Stomach (tissue), 9 donors: ENCODE results near the gene ABT1. TPM values are rescaled to one million over a fixed set of nuclear protein-coding genes. Genes with fewer than 3 reads are reported as not detected.

Experiments used
- DNase-seq, 2 donors: peaks; one replicate each; pipeline versions ENCODE4 v3.0.0 to v3.0.0-alpha.2; 2013 to 2019
- H3K27ac ChIP-seq, 5 donors: fragments of 200-600 bp in 4 of 5; sonication (generic) in 4 of 5; one replicate each; pipeline ENCODE4 v1.5.1; 2013 to 2019; ENCODE audit warnings: mild to moderate bottlenecking in 1 of 5, moderate library complexity in 1 of 5
- H3K27me3 ChIP-seq, 3 donors: fragments of 200-600 bp; sonication (generic); one replicate each; pipeline ENCODE4 v1.5.1; 2017 to 2019; ENCODE audit warnings: mixed run types in 1 of 3
- H3K36me3 ChIP-seq, 4 donors: fragments of 200-600 bp; sonication (generic); 1 replicate in 3 of 4; 2 replicates in 1 of 4; pipeline ENCODE4 v1.5.1; 2016 to 2019
- H3K4me1 ChIP-seq, 4 donors: fragments of 200-600 bp; sonication (generic); one replicate each; pipeline ENCODE4 v1.5.1; 2016 to 2019
- H3K4me3 ChIP-seq, 4 donors: fragments of 200-600 bp; sonication (generic) in 3 of 4; one replicate each; pipeline ENCODE4 v1.5.1; 2016 to 2019; ENCODE audit warnings: mild to moderate bottlenecking in 1 of 4
- H3K9me3 ChIP-seq, 4 donors: fragments of 200-600 bp; sonication (generic); one replicate each; pipeline ENCODE4 v1.5.1; 2016 to 2019
- EP300 ChIP-seq: sonication (generic); formaldehyde crosslinking; IDR thresholded peaks from one replicate; pipeline ENCODE4 v1.6.1; 2017; ENCODE audit warnings: antibody characterized with exemption
- POLR2A ChIP-seq, 4 donors: fragments of 450-650 bp; IDR thresholded peaks; one replicate each; pipeline ENCODE4 v1.6.1; 2016; ENCODE audit warnings: antibody characterized with exemption in 4 of 4, control low read depth in 2 of 4, mild to moderate bottlenecking in 1 of 4, moderate library complexity in 1 of 4
- POLR2AphosphoS5 ChIP-seq, 3 donors: sonication (generic); formaldehyde crosslinking; IDR thresholded peaks; one replicate each; pipeline ENCODE4 v1.6.1; 2016; ENCODE audit warnings: antibody characterized with exemption in 3 of 3
- WGBS, 5 donors: extraction: QIAGEN DNeasy Blood & Tissue Kit in 3 of 5; methylation state at CpG; one replicate each; pipeline versions ENCODE4 v1.1.5 to v1.1.7; 2013 to 2018; 5-methylcytosine and 5-hydroxymethylcytosine counted together
- intact Hi-C: fragments of 100-400 bp; cut with DNase I; formaldehyde crosslinking; loops from one replicate; pipeline ENCODE4 v1.15.1; 2023; ENCODE audit warnings: low total_unique reads
- polyA plus RNA-seq, 3 donors: library from polyadenylated mRNA; stranded (reverse); fragments of 200-250 nt; gene quantifications; one replicate each; pipeline ENCODE4 v1.2.3, GENCODE V29; 2013
- total RNA-seq, 5 donors: library from RNA; depleted of rRNA; stranded (reverse); fragments of >200 nt; gene quantifications; one replicate each; pipeline versions ENCODE4 v1.1.0 to v1.2.3, GENCODE V29; 2014 to 2016
- TF ChIP-seq, protein P1 (sequence below), 7 experiments: fragments of 450-650 bp in 4 of 7; fragments of 200-600 bp in 3 of 7; sonication (generic) in 3 of 7; IDR thresholded peaks; one replicate each; pipeline ENCODE4 v1.5.1; 2016 to 2019; ENCODE audit warnings: antibody characterized with exemption in 7 of 7, control low read depth in 2 of 7, mild to moderate bottlenecking in 1 of 7
- donor health status: healthy with polysubstance abuse.
- donor health status: Bipolar disorder and iron deficiency.
- donor health status: healthy.

Gene ABT1
- total and polyA plus RNA-seq, 8 donors, result 7.2 to 18.0 (median 15.1) TPM; not detected in 1

DNA sequence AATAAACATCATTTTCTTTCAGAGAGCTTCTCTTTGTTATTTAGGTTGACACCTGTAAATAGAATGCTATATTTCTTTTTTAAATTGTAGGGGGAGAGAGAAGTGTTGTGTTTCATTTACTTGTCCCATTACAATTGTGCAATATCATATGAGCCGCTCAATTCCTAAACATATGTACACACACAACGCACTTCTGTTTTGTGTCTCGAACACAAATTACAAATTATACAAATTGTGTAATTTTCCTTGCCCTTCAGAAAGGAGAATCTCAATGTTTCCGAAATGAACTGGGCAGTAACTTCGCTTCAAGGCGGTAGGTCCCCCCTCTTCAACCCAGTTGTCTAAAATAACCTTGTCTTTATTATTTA lies 2.6 kb upstream of the ABT1 start:
- 31 to 45% (median 38%) methylated on average over 6 of the region's 6 CpGs for WGBS, 5 donors
- Histone ChIP-seq H3K4me3 (no peak overlapping the region), H3K9me3 (no peaks in the 10 kb centered on the region), H3K27me3 (peaks cover 0 to 54% (median 17%) of the 10 kb centered on the region in 3 donors), H3K27ac (no peak overlapping the region), H3K4me1 (peaks cover 9 to 33% (median 25%) of the 10 kb centered on the region in 4 donors), H3K36me3 (peaks cover 5 to 14% (median 12%) of the 10 kb centered on the region in 4 donors)
- no peak for TF ChIP-seq POLR2A (IDR thresholded peaks at IDR 0.05)
- TF ChIP-seq, protein P1, sequence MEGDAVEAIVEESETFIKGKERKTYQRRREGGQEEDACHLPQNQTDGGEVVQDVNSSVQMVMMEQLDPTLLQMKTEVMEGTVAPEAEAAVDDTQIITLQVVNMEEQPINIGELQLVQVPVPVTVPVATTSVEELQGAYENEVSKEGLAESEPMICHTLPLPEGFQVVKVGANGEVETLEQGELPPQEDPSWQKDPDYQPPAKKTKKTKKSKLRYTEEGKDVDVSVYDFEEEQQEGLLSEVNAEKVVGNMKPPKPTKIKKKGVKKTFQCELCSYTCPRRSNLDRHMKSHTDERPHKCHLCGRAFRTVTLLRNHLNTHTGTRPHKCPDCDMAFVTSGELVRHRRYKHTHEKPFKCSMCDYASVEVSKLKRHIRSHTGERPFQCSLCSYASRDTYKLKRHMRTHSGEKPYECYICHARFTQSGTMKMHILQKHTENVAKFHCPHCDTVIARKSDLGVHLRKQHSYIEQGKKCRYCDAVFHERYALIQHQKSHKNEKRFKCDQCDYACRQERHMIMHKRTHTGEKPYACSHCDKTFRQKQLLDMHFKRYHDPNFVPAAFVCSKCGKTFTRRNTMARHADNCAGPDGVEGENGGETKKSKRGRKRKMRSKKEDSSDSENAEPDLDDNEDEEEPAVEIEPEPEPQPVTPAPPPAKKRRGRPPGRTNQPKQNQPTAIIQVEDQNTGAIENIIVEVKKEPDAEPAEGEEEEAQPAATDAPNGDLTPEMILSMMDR (IDR thresholded peaks at IDR 0.05), result no peak
- no peak for DNase-seq
- intact Hi-C loops, result loop anchor here (10.0 kb wide), 1 partner anchor 249 kb away; no protein-coding TSS in a partner anchor

GRCh38 chr6:26594730-26595632 lies 1.8 kb upstream of the ABT1 start:
- H3K27me3 ChIP-seq, result peaks cover 0 to 50% (median 17%) of the 10 kb centered on the region in 3 donors

GRCh38 chr6:26595669-26596269 lies 984 bp upstream of the ABT1 start:
- peak overlapping the region; percentile 64 to 94 (median 90) for H3K27ac ChIP-seq
- peaks cover 14 to 27% (median 27%) of the 10 kb centered on the region in 4 donors for H3K36me3 ChIP-seq
- intact Hi-C loops, result loop anchor here (10.0 kb wide), 1 partner anchor 251 kb away; no protein-coding TSS in a partner anchor

More at GRCh38 chr6:26594730-26595632, 1.8 kb upstream of the ABT1 start:
- TF ChIP-seq POLR2A (IDR thresholded peaks at IDR 0.05), result no peak
- TF ChIP-seq, protein P1 (IDR thresholded peaks at IDR 0.05), result no peak
- no peak for TF ChIP-seq POLR2AphosphoS5 (IDR thresholded peaks at IDR 0.05)
- no peak for TF ChIP-seq EP300
- Histone ChIP-seq H3K27ac (peak overlapping the region in 4 of 5 donors; percentile 85 to 94 (median 90)), H3K4me3 (peak overlapping the region; percentile 73 to 99 (median 92)), H3K36me3 (peaks cover 12 to 22% (median 21%) of the 10 kb centered on the region in 4 donors), H3K4me1 (peaks cover 9 to 33% (median 25%) of the 10 kb centered on the region in 4 donors), H3K9me3 (no peaks in the 10 kb centered on the region)
- peak in 1 of 2 donors; percentile 41 for DNase-seq
- intact Hi-C loops, result loop anchor here (10.0 kb wide), 1 partner anchor 250 kb away; no protein-coding TSS in a partner anchor
- WGBS, 5 donors, result 16 to 25% (median 23%) methylated on average over 23 of the region's 23 CpGs

More at GRCh38 chr6:26595669-26596269, 984 bp upstream of the ABT1 start:
- peak; percentile 95 to 97 for DNase-seq
- TF ChIP-seq, protein P1 (IDR thresholded peaks at IDR 0.05), result peak in 5 of 7 experiments; percentile 85 to 96 (median 85)
- TF ChIP-seq POLR2AphosphoS5 (IDR thresholded peaks at IDR 0.05), result peak; percentile 43 to 74 (median 46)
- no peak for TF ChIP-seq EP300
- H3K27me3 ChIP-seq, result peaks cover 0 to 44% (median 17%) of the 10 kb centered on the region in 3 donors
- peak overlapping the region; percentile 73 to 99 (median 92) for H3K4me3 ChIP-seq
- H3K9me3 ChIP-seq, result no peaks in the 10 kb centered on the region
- H3K4me1 ChIP-seq, result peaks cover 9 to 33% (median 25%) of the 10 kb centered on the region in 4 donors
- 0 to 1% (median 0%) methylated on average over 37 to 39 of the region's 39 CpGs for WGBS, 5 donors
